Central memory CD8-positive, alpha-beta T cell (primary cell): Measurements from ENCODE around the gene PAPPA.

Experiments
- ATAC-seq: fragments of 150-1000 bp; cut with Tn5 transposase; replicated peaks from 2 replicates; pipeline ENCODE4 v1.10.0; 2022; ENCODE audit warnings: mild to moderate bottlenecking, moderate FRiP score, moderate number of reproducible peaks; ENCODE audit not compliant: poor library complexity, severe bottlenecking; ENCODE audit errors: extremely low read depth
- DNase-seq, 2 donors: peaks; one replicate each; pipeline ENCODE4 v3.0.0; 2021; ENCODE audit warnings: low spot score in 2 of 2
- H3K27ac Mint-ChIP-seq: one replicate; pipeline ENCODE4 v1.8.0; 2022; ENCODE audit warnings: low read depth, mild to moderate bottlenecking, moderate library complexity, mixed read lengths
- H3K27me3 Mint-ChIP-seq: one replicate; pipeline ENCODE4 v1.8.0; 2022; ENCODE audit warnings: mixed read lengths
- H3K36me3 Mint-ChIP-seq: one replicate; pipeline ENCODE4 v1.8.0; 2022; ENCODE audit warnings: mild to moderate bottlenecking, moderate library complexity, mixed read lengths; ENCODE audit not compliant: insufficient read depth
- H3K4me1 Mint-ChIP-seq: one replicate; pipeline ENCODE4 v1.8.0; 2022; ENCODE audit warnings: mixed read lengths
- H3K4me3 Mint-ChIP-seq: one replicate; pipeline ENCODE4 v1.8.0; 2022; ENCODE audit warnings: mild to moderate bottlenecking, moderate library complexity, mixed read lengths
- H3K9me3 Mint-ChIP-seq: one replicate; pipeline ENCODE4 v1.8.0; 2022; ENCODE audit warnings: mixed read lengths

Gene PAPPA

GRCh38 chr9:116368680-116369079 lies 215.1 kb downstream of the PAPPA start:
- H3K9me3 Mint-ChIP-seq = no peaks in the 10 kb centered on the region
- H3K4me3 Mint-ChIP-seq = no peak overlapping the region
- DNase-seq (no peak), ATAC-seq (no peak)
- no peak overlapping the region for H3K27ac Mint-ChIP-seq
- H3K4me1 Mint-ChIP-seq = no peaks in the 10 kb centered on the region
- no peaks in the 10 kb centered on the region for H3K27me3 Mint-ChIP-seq
- H3K36me3 Mint-ChIP-seq = no peaks in the 10 kb centered on the region

- no peak for DNase-seq
- Mint-ChIP-seq H3K4me1 (no peaks in the 10 kb centered on the region), H3K4me3 (no peak overlapping the region), H3K27ac (no peak overlapping the region), H3K36me3 (no peaks in the 10 kb centered on the region), H3K9me3 (no peaks in the 10 kb centered on the region), H3K27me3 (no peaks in the 10 kb centered on the region)
- ATAC-seq = no peak
These were observed 216.1 kb downstream of the PAPPA start for GRCh38 chr9:116369706-116370105.

- Mint-ChIP-seq H3K9me3 (no peaks in the 10 kb centered on the region), H3K4me3 (no peak overlapping the region), H3K27ac (no peak overlapping the region), H3K4me1 (no peaks in the 10 kb centered on the region), H3K27me3 (no peaks in the 10 kb centered on the region), H3K36me3 (no peaks in the 10 kb centered on the region)
- ATAC-seq (no peak), DNase-seq (no peak)
These were observed 217.0 kb downstream of the PAPPA start for GRCh38 chr9:116370556-116370955.

- DNase-seq = no peak
- ATAC-seq = no peak
- Mint-ChIP-seq H3K9me3 (no peaks in the 10 kb centered on the region), H3K27ac (no peak overlapping the region), H3K4me3 (no peak overlapping the region), H3K4me1 (no peaks in the 10 kb centered on the region), H3K36me3 (no peaks in the 10 kb centered on the region), H3K27me3 (no peaks in the 10 kb centered on the region)
These were observed 218.6 kb downstream of the PAPPA start for GRCh38 chr9:116372081-116372673.

GRCh38 chr9:116372786-116373185 lies 219.2 kb downstream of the PAPPA start:
- Mint-ChIP-seq H3K4me3 (no peak overlapping the region), H3K4me1 (no peaks in the 10 kb centered on the region), H3K36me3 (no peaks in the 10 kb centered on the region), H3K27me3 (no peaks in the 10 kb centered on the region), H3K9me3 (no peaks in the 10 kb centered on the region), H3K27ac (no peak overlapping the region)
- DNase-seq (no peak), ATAC-seq (no peak)

- no peak for ATAC-seq
- Mint-ChIP-seq H3K27ac (no peak overlapping the region), H3K9me3 (no peaks in the 10 kb centered on the region), H3K36me3 (no peaks in the 10 kb centered on the region), H3K4me1 (no peaks in the 10 kb centered on the region), H3K27me3 (no peaks in the 10 kb centered on the region), H3K4me3 (no peak overlapping the region)
- DNase-seq = no peak
These were observed 223.7 kb downstream of the PAPPA start for GRCh38 chr9:116377179-116377798.

GRCh38 chr9:116378873-116379272 lies 225.3 kb downstream of the PAPPA start:
- no peak overlapping the region for H3K4me3 Mint-ChIP-seq
- H3K27me3 Mint-ChIP-seq = no peaks in the 10 kb centered on the region
- H3K4me1 Mint-ChIP-seq = no peaks in the 10 kb centered on the region
- DNase-seq (no peak), ATAC-seq (no peak)
- H3K9me3 Mint-ChIP-seq = no peaks in the 10 kb centered on the region
- no peak overlapping the region for H3K27ac Mint-ChIP-seq
- no peaks in the 10 kb centered on the region for H3K36me3 Mint-ChIP-seq

- no peak overlapping the region for H3K4me3 Mint-ChIP-seq
- no peak for ATAC-seq
- DNase-seq = no peak
These were observed 226.2 kb downstream of the PAPPA start for GRCh38 chr9:116379821-116380220.

GRCh38 chr9:116380496-116380995 lies 227.0 kb downstream of the PAPPA start:
- H3K36me3 Mint-ChIP-seq = no peaks in the 10 kb centered on the region
- H3K4me3 Mint-ChIP-seq = no peak overlapping the region
- no peaks in the 10 kb centered on the region for H3K9me3 Mint-ChIP-seq
- no peak overlapping the region for H3K27ac Mint-ChIP-seq
- no peak for DNase-seq
- no peak for ATAC-seq
- H3K27me3 Mint-ChIP-seq = no peaks in the 10 kb centered on the region
- no peaks in the 10 kb centered on the region for H3K4me1 Mint-ChIP-seq

More at GRCh38 chr9:116379821-116380220, 226.2 kb downstream of the PAPPA start:
- Mint-ChIP-seq H3K4me1 (no peaks in the 10 kb centered on the region), H3K27ac (no peak overlapping the region), H3K27me3 (no peaks in the 10 kb centered on the region), H3K36me3 (no peaks in the 10 kb centered on the region), H3K9me3 (no peaks in the 10 kb centered on the region)

- H3K4me1 Mint-ChIP-seq = no peaks in the 10 kb centered on the region
- DNase-seq (no peak), ATAC-seq (no peak)
- no peaks in the 10 kb centered on the region for H3K36me3 Mint-ChIP-seq
- no peak overlapping the region for H3K4me3 Mint-ChIP-seq
- no peaks in the 10 kb centered on the region for H3K9me3 Mint-ChIP-seq
- H3K27me3 Mint-ChIP-seq = no peaks in the 10 kb centered on the region
- no peak overlapping the region for H3K27ac Mint-ChIP-seq
These were observed 227.8 kb downstream of the PAPPA start for GRCh38 chr9:116381350-116381749.

- no peaks in the 10 kb centered on the region for H3K9me3 Mint-ChIP-seq
These were observed 228.5 kb downstream of the PAPPA start for GRCh38 chr9:116382053-116382452.

GRCh38 chr9:116383133-116383532 lies 229.5 kb downstream of the PAPPA start:
- DNase-seq (no peak), ATAC-seq (no peak)
- Mint-ChIP-seq H3K9me3 (no peaks in the 10 kb centered on the region), H3K27ac (no peak overlapping the region), H3K36me3 (peaks cover 2% of the 10 kb centered on the region), H3K4me1 (no peaks in the 10 kb centered on the region), H3K27me3 (no peaks in the 10 kb centered on the region), H3K4me3 (no peak overlapping the region)

More at GRCh38 chr9:116382053-116382452, 228.5 kb downstream of the PAPPA start:
- Mint-ChIP-seq H3K27me3 (no peaks in the 10 kb centered on the region), H3K4me3 (no peak overlapping the region), H3K27ac (no peak overlapping the region), H3K4me1 (no peaks in the 10 kb centered on the region), H3K36me3 (no peaks in the 10 kb centered on the region)
- DNase-seq = no peak
- no peak for ATAC-seq

- ATAC-seq = no peak
- H3K27me3 Mint-ChIP-seq = no peaks in the 10 kb centered on the region
- H3K4me1 Mint-ChIP-seq = no peaks in the 10 kb centered on the region
- no peak overlapping the region for H3K4me3 Mint-ChIP-seq
- no peak overlapping the region for H3K27ac Mint-ChIP-seq
- DNase-seq = no peak
- no peaks in the 10 kb centered on the region for H3K9me3 Mint-ChIP-seq
- peaks cover 2% of the 10 kb centered on the region for H3K36me3 Mint-ChIP-seq
These were observed 230.3 kb downstream of the PAPPA start for GRCh38 chr9:116383936-116384335.
